ENCODE results near the gene STK32B. TPM values are rescaled to one million over a fixed set of nuclear protein-coding genes. Genes with fewer than 3 reads are reported as not detected.

The STK32B gene
- total RNA-seq, 1 donor from 2014 or later = 0.56 TPM

GRCh38 chr4:5461477-5461876, 410.2 kb downstream of the STK32B start:
- H3K27me3 Mint-ChIP-seq (ENCODE audit: unreplicated experiment) = peaks cover 5% of the 10 kb centered on the region
- no peak overlapping the region for H3K27ac Mint-ChIP-seq (ENCODE audit: unreplicated experiment)
- no peak for DNase-seq (ENCODE audit: low spot score)
- no peaks in the 10 kb centered on the region for H3K9me3 Mint-ChIP-seq (ENCODE audit: unreplicated experiment)
- no peak for TF ChIP-seq CTCF (IDR thresholded peaks at IDR 0.05; ENCODE audit: unreplicated experiment)
- H3K36me3 Mint-ChIP-seq (ENCODE audit: low read depth, unreplicated experiment) = no peaks in the 10 kb centered on the region
- no peak overlapping the region for H3K4me3 Mint-ChIP-seq (ENCODE audit: unreplicated experiment)
- H3K4me1 Mint-ChIP-seq (ENCODE audit: unreplicated experiment) = no peaks in the 10 kb centered on the region

GRCh38 chr4:5462254-5462835, 411.1 kb downstream of the STK32B start:
- no peaks in the 10 kb centered on the region for H3K36me3 Mint-ChIP-seq (ENCODE audit: low read depth, unreplicated experiment)
- no peaks in the 10 kb centered on the region for H3K4me1 Mint-ChIP-seq (ENCODE audit: unreplicated experiment)
- no peak for DNase-seq (ENCODE audit: low spot score)
- no peaks in the 10 kb centered on the region for H3K9me3 Mint-ChIP-seq (ENCODE audit: unreplicated experiment)
- no peak overlapping the region for H3K27ac Mint-ChIP-seq (ENCODE audit: unreplicated experiment)
- no peak overlapping the region for H3K4me3 Mint-ChIP-seq (ENCODE audit: unreplicated experiment)
- peaks cover 7% of the 10 kb centered on the region for H3K27me3 Mint-ChIP-seq (ENCODE audit: unreplicated experiment)
- TF ChIP-seq CTCF (IDR thresholded peaks at IDR 0.05; ENCODE audit: unreplicated experiment) = no peak

GRCh38 chr4:5462896-5463295, 411.6 kb downstream of the STK32B start:
- H3K27me3 Mint-ChIP-seq (ENCODE audit: unreplicated experiment) = peaks cover 9% of the 10 kb centered on the region
- H3K36me3 Mint-ChIP-seq (ENCODE audit: low read depth, unreplicated experiment) = no peaks in the 10 kb centered on the region
- no peaks in the 10 kb centered on the region for H3K4me1 Mint-ChIP-seq (ENCODE audit: unreplicated experiment)
- H3K9me3 Mint-ChIP-seq (ENCODE audit: unreplicated experiment) = no peaks in the 10 kb centered on the region
- DNase-seq (ENCODE audit: low spot score) = no peak
- no peak for TF ChIP-seq CTCF (IDR thresholded peaks at IDR 0.05; ENCODE audit: unreplicated experiment)
- no peak overlapping the region for H3K4me3 Mint-ChIP-seq (ENCODE audit: unreplicated experiment)
- no peak overlapping the region for H3K27ac Mint-ChIP-seq (ENCODE audit: unreplicated experiment)

GRCh38 chr4:5463361-5463760, 412.1 kb downstream of the STK32B start:
- Mint-ChIP-seq H3K4me1 (ENCODE audit: unreplicated experiment) (no peaks in the 10 kb centered on the region), H3K9me3 (ENCODE audit: unreplicated experiment) (no peaks in the 10 kb centered on the region), H3K4me3 (ENCODE audit: unreplicated experiment) (no peak overlapping the region), H3K27ac (ENCODE audit: unreplicated experiment) (no peak overlapping the region), H3K27me3 (ENCODE audit: unreplicated experiment) (peaks cover 9% of the 10 kb centered on the region), H3K36me3 (ENCODE audit: low read depth, unreplicated experiment) (no peaks in the 10 kb centered on the region)
- DNase-seq (ENCODE audit: low spot score) = no peak
- TF ChIP-seq CTCF (IDR thresholded peaks at IDR 0.05; ENCODE audit: unreplicated experiment) = no peak

GRCh38 chr4:5463936-5464650, 412.8 kb downstream of the STK32B start:
- Mint-ChIP-seq H3K36me3 (ENCODE audit: low read depth, unreplicated experiment) (no peaks in the 10 kb centered on the region), H3K9me3 (ENCODE audit: unreplicated experiment) (no peaks in the 10 kb centered on the region), H3K27me3 (ENCODE audit: unreplicated experiment) (peaks cover 9% of the 10 kb centered on the region), H3K4me1 (ENCODE audit: unreplicated experiment) (no peaks in the 10 kb centered on the region), H3K27ac (ENCODE audit: unreplicated experiment) (no peak overlapping the region), H3K4me3 (ENCODE audit: unreplicated experiment) (no peak overlapping the region)
- no peak for TF ChIP-seq CTCF (IDR thresholded peaks at IDR 0.05; ENCODE audit: unreplicated experiment)
- DNase-seq (ENCODE audit: low spot score) = no peak
